OCI-LY3 (cell line): Measurements from ENCODE around the gene NBEA.

Source experiments
- H2AFZ ChIP-seq: fragments of 200-600, 300-600 bp; shearing (Covaris generic); 2 replicates; pipeline ENCODE4 v1.6.0; 2014; ENCODE audit warnings: antibody characterized with exemption, low read depth, low read length
- H3K27ac ChIP-seq: fragments of 200-600, 300-600 bp; sonication (generic); 2 replicates; pipeline ENCODE4 v1.5.1; 2014; ENCODE audit warnings: mild to moderate bottlenecking, low read length, moderate library complexity, mixed read lengths
- H3K27me3 ChIP-seq: fragments of 200-600, 300-600 bp; sonication (generic); 2 replicates; pipeline ENCODE4 v1.6.1; 2014; ENCODE audit warnings: low read depth, low read length, mixed read lengths
- H3K36me3 ChIP-seq: fragments of 200-600, 300-600 bp; sonication (generic); replicated peaks from 2 replicates; pipeline ENCODE3; 2014; ENCODE audit warnings: low read depth, low read length, mixed read lengths
- H3K4me1 ChIP-seq: fragments of 300-600, 200-600 bp; sonication (generic); 2 replicates; pipeline ENCODE4 v1.6.1; 2014; ENCODE audit warnings: low read length, mixed read lengths
- H3K4me2 ChIP-seq: fragments of 200-600, 300-600 bp; sonication (generic); 2 replicates; pipeline ENCODE4 v1.6.1; 2014; ENCODE audit warnings: low read length, mixed read lengths
- H3K4me3 ChIP-seq: fragments of 300-600, 200-600 bp; sonication (generic); 2 replicates; pipeline ENCODE4 v1.5.1; 2014; ENCODE audit warnings: antibody characterized with exemption, mild to moderate bottlenecking, low read length, moderate library complexity
- H3K79me2 ChIP-seq: fragments of 300-600, 200-600 bp; shearing (Covaris generic); 2 replicates; pipeline ENCODE4 v1.6.1; 2014; ENCODE audit warnings: mild to moderate bottlenecking, low read length, mixed read lengths
- H3K9ac ChIP-seq: fragments of 300-600, 200-600 bp; shearing (Covaris generic); 2 replicates; pipeline ENCODE4 v1.6.0; 2014; ENCODE audit warnings: mild to moderate bottlenecking, low read length, moderate library complexity
- H3K9me3 ChIP-seq: fragments of 200-600, 300-600 bp; shearing (Covaris generic); 2 replicates; pipeline ENCODE4 v1.6.1; 2014; ENCODE audit warnings: low read length, mixed read lengths; ENCODE audit not compliant: insufficient read depth
- H4K20me1 ChIP-seq: fragments of 200-600, 300-600 bp; sonication (generic); 2 replicates; pipeline ENCODE4 v1.6.1; 2016; ENCODE audit warnings: low read length, mixed read lengths; ENCODE audit not compliant: insufficient read depth
- CTCF ChIP-seq: fragments of 200-600, 300-600 bp; sonication (generic); IDR thresholded peaks from 2 replicates; pipeline ENCODE4 v1.5.1; 2014; ENCODE audit warnings: antibody characterized with exemption, low read length, low read depth
- EZH2phosphoT487 ChIP-seq: fragments of 200-600 bp; shearing (Covaris generic); IDR thresholded peaks from 2 replicates; pipeline ENCODE4 v1.6.1; 2018; ENCODE audit warnings: antibody characterized with exemption, mixed run types, low read depth

Gene NBEA

DNA sequence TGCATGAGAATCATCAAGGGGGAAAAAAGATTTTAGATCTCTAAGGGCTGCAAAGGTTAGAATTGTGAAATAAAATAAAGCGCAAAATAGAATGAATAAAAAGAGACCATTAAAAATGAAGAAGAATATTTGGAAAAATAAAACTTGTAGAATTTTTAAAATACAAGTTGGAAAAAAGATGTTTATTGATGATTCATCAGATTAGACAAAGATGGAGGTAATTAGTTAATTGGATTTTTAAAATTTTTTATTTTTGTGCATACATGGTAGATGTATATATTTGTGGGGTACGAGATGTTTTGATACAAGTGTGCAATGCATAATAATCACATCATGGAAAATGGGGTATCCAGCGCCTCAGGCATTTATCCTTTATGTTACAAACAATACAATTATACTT lies 391.1 kb downstream of the NBEA start:
- no peak overlapping the region for H3K9ac ChIP-seq

GRCh38 chr13:35342440-35342839 lies 400.4 kb downstream of the NBEA start:
- Histone ChIP-seq H3K36me3 (no peaks in the 10 kb centered on the region), H3K4me3 (no peak overlapping the region), H4K20me1 (no peaks in the 10 kb centered on the region), H3K79me2 (no peaks in the 10 kb centered on the region), H3K9me3 (no peaks in the 10 kb centered on the region), H3K27me3 (no peaks in the 10 kb centered on the region), H2AFZ (no peak overlapping the region), H3K4me2 (no peak overlapping the region), H3K27ac (no peak overlapping the region), H3K4me1 (peaks cover 11% of the 10 kb centered on the region), H3K9ac (no peak overlapping the region)
- TF ChIP-seq CTCF (no peak), EZH2phosphoT487 (no peak)

More for the DNA sequence above, 391.1 kb downstream of the NBEA start:
- Histone ChIP-seq H3K79me2 (no peaks in the 10 kb centered on the region), H3K36me3 (no peaks in the 10 kb centered on the region), H3K4me1 (peaks cover 20% of the 10 kb centered on the region), H3K9me3 (no peaks in the 10 kb centered on the region), H3K27ac (no peak overlapping the region), H2AFZ (no peak overlapping the region), H3K4me3 (no peak overlapping the region), H3K4me2 (no peak overlapping the region), H3K27me3 (no peaks in the 10 kb centered on the region), H4K20me1 (no peaks in the 10 kb centered on the region)
- TF ChIP-seq EZH2phosphoT487 (no peak), CTCF (no peak)

- H4K20me1 ChIP-seq = no peaks in the 10 kb centered on the region
- no peak overlapping the region for H3K4me3 ChIP-seq
- H3K27me3 ChIP-seq = no peaks in the 10 kb centered on the region
- TF ChIP-seq EZH2phosphoT487 (no peak), CTCF (no peak)
- no peaks in the 10 kb centered on the region for H3K36me3 ChIP-seq
- 0 out of 2 replicates have a peak, but pooled peaks cover 2% of the 10 kb centered on the region for H3K4me1 ChIP-seq
- no peak overlapping the region for H3K9ac ChIP-seq
- no peak overlapping the region for H3K4me2 ChIP-seq
- no peaks in the 10 kb centered on the region for H3K9me3 ChIP-seq
- no peaks in the 10 kb centered on the region for H3K79me2 ChIP-seq
- H3K27ac ChIP-seq = no peak overlapping the region
- H2AFZ ChIP-seq = no peak overlapping the region
Measured at GRCh38 chr13:35343417-35343816, 401.3 kb downstream of the NBEA start.

- Histone ChIP-seq H2AFZ (no peak overlapping the region), H3K36me3 (no peaks in the 10 kb centered on the region), H3K27ac (no peak overlapping the region), H4K20me1 (no peaks in the 10 kb centered on the region), H3K9ac (no peak overlapping the region), H3K4me3 (no peak overlapping the region), H3K79me2 (no peaks in the 10 kb centered on the region), H3K27me3 (no peaks in the 10 kb centered on the region), H3K4me1 (peaks cover 18% of the 10 kb centered on the region), H3K9me3 (no peaks in the 10 kb centered on the region), H3K4me2 (no peak overlapping the region)
- TF ChIP-seq EZH2phosphoT487 (no peak), CTCF (no peak)
Measured at GRCh38 chr13:35345992-35346391, 403.9 kb downstream of the NBEA start.
